ENCODE data around the gene DEDD2.

- TF ChIP-seq CTCF (IDR thresholded peaks at IDR 0.05) (no peak), POLR2AphosphoS5 (IDR thresholded peaks at IDR 0.05) (no peak), POLR2A (IDR thresholded peaks at IDR 0.05) (no peak), EP300 (IDR thresholded peaks at IDR 0.05) (no peak)
Observed at GRCh38 chr19:42246922-42247639, 29.6 kb upstream of the DEDD2 start.

Measured in upper lobe of left lung (tissue), 4 donors.